Measurements from ENCODE around the gene ITPRIP. TPM values are rescaled to one million over a fixed set of nuclear protein-coding genes. Genes with fewer than 3 reads are reported as not detected.

ITPRIP gene
- total RNA-seq, 1 donor from 2014 or later = 34.8 TPM

GRCh38 chr10:104281694-104282093 is 56.6 kb downstream of the ITPRIP start:
- H3K4me3 ChIP-seq (ENCODE audit: low read depth, low read length) = no peak overlapping the region
- no peak for TF ChIP-seq CTCF (IDR thresholded peaks at IDR 0.05; ENCODE audit: insufficient read depth, low read length, poor library complexity, severe bottlenecking)
- no peaks in the 10 kb centered on the region for H3K27me3 ChIP-seq (ENCODE audit: control insufficient read depth, insufficient read depth, low read length)
- no peak for DNase-seq (ENCODE audit: low read depth)
- no peaks in the 10 kb centered on the region for H3K36me3 ChIP-seq (ENCODE audit: control insufficient read depth, insufficient read depth, low read length)

- H3K4me3 ChIP-seq (ENCODE audit: low read depth, low read length) = no peak overlapping the region
- TF ChIP-seq CTCF (IDR thresholded peaks at IDR 0.05; ENCODE audit: insufficient read depth, low read length, poor library complexity, severe bottlenecking) = no peak
- no peaks in the 10 kb centered on the region for H3K36me3 ChIP-seq (ENCODE audit: control insufficient read depth, insufficient read depth, low read length)
- DNase-seq (ENCODE audit: low read depth) = no peak
- H3K27me3 ChIP-seq (ENCODE audit: control insufficient read depth, insufficient read depth, low read length) = no peaks in the 10 kb centered on the region
These were observed 58.6 kb downstream of the ITPRIP start for GRCh38 chr10:104279550-104280259.

- DNase-seq (ENCODE audit: low read depth) = no peak
- Histone ChIP-seq H3K27me3 (ENCODE audit: control insufficient read depth, insufficient read depth, low read length) (no peaks in the 10 kb centered on the region), H3K36me3 (ENCODE audit: control insufficient read depth, insufficient read depth, low read length) (no peaks in the 10 kb centered on the region), H3K4me3 (ENCODE audit: low read depth, low read length) (no peak overlapping the region)
- TF ChIP-seq CTCF (IDR thresholded peaks at IDR 0.05; ENCODE audit: insufficient read depth, low read length, poor library complexity, severe bottlenecking) = no peak
These were observed 60.5 kb downstream of the ITPRIP start for GRCh38 chr10:104277785-104278184.

GRCh38 chr10:104276192-104276591 is 62.1 kb downstream of the ITPRIP start:
- no peak for DNase-seq (ENCODE audit: low read depth)
- TF ChIP-seq CTCF (IDR thresholded peaks at IDR 0.05; ENCODE audit: insufficient read depth, low read length, poor library complexity, severe bottlenecking) = no peak
- H3K4me3 ChIP-seq (ENCODE audit: low read depth, low read length) = no peak overlapping the region
- no peaks in the 10 kb centered on the region for H3K27me3 ChIP-seq (ENCODE audit: control insufficient read depth, insufficient read depth, low read length)
- no peaks in the 10 kb centered on the region for H3K36me3 ChIP-seq (ENCODE audit: control insufficient read depth, insufficient read depth, low read length)

GRCh38 chr10:104274762-104275721 is 63.2 kb downstream of the ITPRIP start:
- no peak for DNase-seq (ENCODE audit: low read depth)
- Histone ChIP-seq H3K4me3 (ENCODE audit: low read depth, low read length) (peak overlapping the region; percentile 46), H3K36me3 (ENCODE audit: control insufficient read depth, insufficient read depth, low read length) (no peaks in the 10 kb centered on the region), H3K27me3 (ENCODE audit: control insufficient read depth, insufficient read depth, low read length) (no peaks in the 10 kb centered on the region)
- peak; percentile 95 for TF ChIP-seq CTCF (IDR thresholded peaks at IDR 0.05; ENCODE audit: insufficient read depth, low read length, poor library complexity, severe bottlenecking)

Measured in kidney epithelial cell (primary cell).